Measurements from ENCODE around the gene ARID3A.
A peak's percentile ranks its signal among the peaks of the same experiment; 100 is the strongest.

Gene ARID3A

DNA sequence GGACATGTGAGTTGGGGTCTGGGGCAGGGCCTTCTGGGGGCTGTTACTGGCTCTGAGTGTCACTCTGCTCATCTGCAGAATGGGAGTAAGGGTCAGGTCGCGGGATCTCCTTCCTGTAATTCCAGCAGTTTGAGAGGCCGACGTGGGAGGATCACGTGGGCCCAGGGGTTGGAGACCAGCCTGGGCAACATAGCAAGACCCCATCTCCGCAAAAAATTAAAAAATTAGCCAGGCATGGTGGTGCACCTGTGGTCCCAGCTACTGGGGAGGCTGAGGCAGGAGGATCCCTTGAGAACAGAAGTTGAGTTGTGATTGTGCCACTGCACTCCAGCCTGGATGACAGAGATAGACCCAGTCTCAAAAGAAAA lies 4.0 kb downstream of the ARID3A start:
- no peak for TF ChIP-seq YY1 (IDR thresholded peaks at IDR 0.05; ENCODE audit: insufficient read depth, insufficient read length)
- no peak for TF ChIP-seq ZNF274 (IDR thresholded peaks at IDR 0.05; ENCODE audit: low read depth, low read length)
- no peak for TF ChIP-seq SUZ12 (IDR thresholded peaks at IDR 0.05; ENCODE audit: extremely low read depth, insufficient read depth, insufficient read length)
- H3K9me3 ChIP-seq (ENCODE audit: insufficient read depth, low read length), result no peaks in the 10 kb centered on the region
- H3K4me1 ChIP-seq (ENCODE audit: insufficient read depth, insufficient read length), result peaks cover 15% of the 10 kb centered on the region
- DNase-seq (ENCODE audit: low read depth, low spot score), result no peak
- H3K36me3 ChIP-seq (ENCODE audit: insufficient read depth, insufficient read length, low read length), result peaks cover 52% of the 10 kb centered on the region
- no peak overlapping the region for H3K4me3 ChIP-seq (ENCODE audit: insufficient read length, low read depth)
- peak overlapping the region; percentile 8 for H3K9ac ChIP-seq (ENCODE audit: insufficient read length, low read depth)
- H3K27me3 ChIP-seq (ENCODE audit: insufficient read depth, insufficient read length), result no peaks in the 10 kb centered on the region

DNA sequence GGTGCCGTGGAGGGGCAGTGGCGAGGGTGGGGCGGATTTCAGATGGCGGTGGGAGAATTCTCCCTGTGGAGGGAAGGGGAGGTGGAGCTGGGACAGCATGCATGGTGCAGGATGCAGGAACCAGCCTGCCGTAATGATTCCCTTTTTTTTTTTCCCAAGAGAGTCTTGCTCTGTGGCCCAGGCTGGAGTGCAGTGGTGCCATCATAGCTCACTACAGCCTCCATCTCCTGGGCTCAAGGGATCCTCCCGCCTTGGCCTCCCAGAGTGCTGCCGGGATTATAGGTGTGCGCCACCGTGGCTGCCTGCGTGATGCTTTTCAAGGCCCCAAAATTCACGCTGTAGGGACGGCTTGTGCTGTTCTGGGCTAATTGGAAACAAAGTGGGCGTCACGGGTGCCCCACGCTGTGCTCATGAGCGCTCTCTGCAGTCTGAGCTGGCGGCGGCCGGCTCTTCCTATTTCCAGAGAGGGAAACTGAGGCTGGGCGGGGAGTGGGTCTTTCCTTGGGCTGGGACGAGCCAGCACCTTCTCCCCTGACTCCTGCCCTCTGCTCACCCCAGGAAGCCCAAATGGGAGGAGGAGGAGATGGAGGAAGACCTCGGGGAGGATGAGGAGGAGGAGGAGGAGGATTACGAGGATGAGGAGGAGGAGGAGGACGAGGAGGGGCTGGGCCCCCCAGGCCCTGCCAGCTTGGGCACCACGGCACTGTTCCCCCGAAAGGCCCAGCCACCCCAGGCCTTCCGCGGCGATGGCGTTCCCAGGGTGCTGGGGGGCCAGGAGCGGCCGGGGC lies 6.2 kb downstream of the ARID3A start:
- Histone ChIP-seq H3K9ac (ENCODE audit: insufficient read length, low read depth) (no peak overlapping the region), H3K4me1 (ENCODE audit: insufficient read depth, insufficient read length) (peaks cover 17% of the 10 kb centered on the region), H3K9me3 (ENCODE audit: insufficient read depth, low read length) (no peaks in the 10 kb centered on the region), H3K27me3 (ENCODE audit: insufficient read depth, insufficient read length) (no peaks in the 10 kb centered on the region), H3K4me3 (ENCODE audit: insufficient read length, low read depth) (no peak overlapping the region), H3K36me3 (ENCODE audit: insufficient read depth, insufficient read length, low read length) (peaks cover 70% of the 10 kb centered on the region)
- TF ChIP-seq ZNF274 (IDR thresholded peaks at IDR 0.05; ENCODE audit: low read depth, low read length) (no peak), SUZ12 (IDR thresholded peaks at IDR 0.05; ENCODE audit: extremely low read depth, insufficient read depth, insufficient read length) (no peak), YY1 (IDR thresholded peaks at IDR 0.05; ENCODE audit: insufficient read depth, insufficient read length) (no peak)
- no peak for DNase-seq (ENCODE audit: low read depth, low spot score)

DNA sequence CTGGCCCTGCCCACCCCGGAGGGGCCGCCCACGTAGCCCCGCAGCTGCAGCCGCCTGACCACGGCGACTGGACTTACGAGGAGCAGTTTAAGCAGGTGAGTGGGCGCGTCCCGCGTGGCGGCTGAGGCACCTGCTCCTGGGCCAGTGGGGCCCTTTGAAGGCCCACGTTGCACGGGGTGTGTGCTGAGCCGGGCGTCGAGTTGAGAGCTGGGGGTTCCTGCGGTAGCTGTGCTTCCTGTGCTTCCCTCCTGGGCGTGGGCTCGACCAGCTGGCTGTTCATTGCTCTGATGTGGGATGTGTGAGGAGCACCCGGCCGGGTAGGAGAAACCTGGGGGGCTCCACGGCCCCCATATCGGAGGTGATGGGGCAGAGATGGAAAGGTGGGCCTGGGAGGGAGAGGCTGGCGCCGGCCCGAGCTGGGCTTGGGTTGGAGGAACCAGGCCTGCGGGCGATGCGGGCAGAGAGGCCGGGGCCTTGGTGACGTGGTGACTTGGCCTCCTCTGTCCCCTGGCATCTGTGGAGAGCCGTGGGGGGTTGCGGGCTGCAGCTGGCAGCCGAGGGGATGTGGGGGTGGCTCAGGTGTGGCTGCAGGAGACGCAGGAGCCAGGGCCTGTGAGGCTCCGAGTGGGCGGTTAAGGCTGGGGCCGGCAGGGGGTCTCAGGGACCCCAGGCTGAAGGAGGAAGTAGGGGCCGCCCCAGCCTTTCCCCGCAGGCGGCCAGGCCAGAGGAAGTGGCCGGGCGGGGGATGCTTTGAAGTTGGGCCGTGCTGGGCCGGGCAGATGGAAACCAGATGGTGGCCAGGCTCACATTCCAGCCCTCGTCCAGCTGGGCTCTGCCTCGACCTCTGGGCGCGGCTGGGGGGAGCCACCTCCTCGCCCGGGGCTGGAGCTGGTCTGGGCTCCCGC lies 7.1 kb downstream of the ARID3A start:
- Histone ChIP-seq H3K36me3 (ENCODE audit: insufficient read depth, insufficient read length, low read length) (peaks cover 76% of the 10 kb centered on the region), H3K4me3 (ENCODE audit: insufficient read length, low read depth) (no peak overlapping the region), H3K9me3 (ENCODE audit: insufficient read depth, low read length) (no peaks in the 10 kb centered on the region), H3K27me3 (ENCODE audit: insufficient read depth, insufficient read length) (no peaks in the 10 kb centered on the region), H3K4me1 (ENCODE audit: insufficient read depth, insufficient read length) (peaks cover 14% of the 10 kb centered on the region), H3K9ac (ENCODE audit: insufficient read length, low read depth) (peak overlapping the region; percentile 21)
- DNase-seq (ENCODE audit: low read depth, low spot score), result no peak
- TF ChIP-seq YY1 (IDR thresholded peaks at IDR 0.05; ENCODE audit: insufficient read depth, insufficient read length), result no peak

- TF ChIP-seq ZNF274 (IDR thresholded peaks at IDR 0.05; ENCODE audit: low read depth, low read length) (no peak), YY1 (IDR thresholded peaks at IDR 0.05; ENCODE audit: insufficient read depth, insufficient read length) (no peak), SUZ12 (IDR thresholded peaks at IDR 0.05; ENCODE audit: extremely low read depth, insufficient read depth, insufficient read length) (no peak)
- peaks cover 76% of the 10 kb centered on the region for H3K36me3 ChIP-seq (ENCODE audit: insufficient read depth, insufficient read length, low read length)
- peaks cover 12% of the 10 kb centered on the region for H3K4me1 ChIP-seq (ENCODE audit: insufficient read depth, insufficient read length)
- H3K9ac ChIP-seq (ENCODE audit: insufficient read length, low read depth), result peak overlapping the region; percentile 8
- H3K9me3 ChIP-seq (ENCODE audit: insufficient read depth, low read length), result no peaks in the 10 kb centered on the region
- H3K4me3 ChIP-seq (ENCODE audit: insufficient read length, low read depth), result no peak overlapping the region
- no peak for DNase-seq (ENCODE audit: low read depth, low spot score)
- no peaks in the 10 kb centered on the region for H3K27me3 ChIP-seq (ENCODE audit: insufficient read depth, insufficient read length)
Observed at GRCh38 chr19:933553-933882, 7.7 kb downstream of the ARID3A start.

GRCh38 chr19:934197-934840 lies 8.5 kb downstream of the ARID3A start:
- peaks cover 74% of the 10 kb centered on the region for H3K36me3 ChIP-seq (ENCODE audit: insufficient read depth, insufficient read length, low read length)
- peaks cover 8% of the 10 kb centered on the region for H3K4me1 ChIP-seq (ENCODE audit: insufficient read depth, insufficient read length)
- H3K9ac ChIP-seq (ENCODE audit: insufficient read length, low read depth), result no peak overlapping the region

GRCh38 chr19:934865-935479 lies 9.1 kb downstream of the ARID3A start:
- H3K27me3 ChIP-seq (ENCODE audit: insufficient read depth, insufficient read length), result no peaks in the 10 kb centered on the region
- H3K4me3 ChIP-seq (ENCODE audit: insufficient read length, low read depth), result no peak overlapping the region
- no peak overlapping the region for H3K9ac ChIP-seq (ENCODE audit: insufficient read length, low read depth)
- H3K4me1 ChIP-seq (ENCODE audit: insufficient read depth, insufficient read length), result peaks cover 8% of the 10 kb centered on the region
- TF ChIP-seq SUZ12 (IDR thresholded peaks at IDR 0.05; ENCODE audit: extremely low read depth, insufficient read depth, insufficient read length) (no peak), ZNF274 (IDR thresholded peaks at IDR 0.05; ENCODE audit: low read depth, low read length) (no peak), YY1 (IDR thresholded peaks at IDR 0.05; ENCODE audit: insufficient read depth, insufficient read length) (no peak)
- no peak for DNase-seq (ENCODE audit: low read depth, low spot score)
- H3K36me3 ChIP-seq (ENCODE audit: insufficient read depth, insufficient read length, low read length), result peaks cover 76% of the 10 kb centered on the region
- H3K9me3 ChIP-seq (ENCODE audit: insufficient read depth, low read length), result no peaks in the 10 kb centered on the region

More at GRCh38 chr19:934197-934840, 8.5 kb downstream of the ARID3A start:
- no peak for DNase-seq (ENCODE audit: low read depth, low spot score)
- Histone ChIP-seq H3K9me3 (ENCODE audit: insufficient read depth, low read length) (no peaks in the 10 kb centered on the region), H3K4me3 (ENCODE audit: insufficient read length, low read depth) (no peak overlapping the region), H3K27me3 (ENCODE audit: insufficient read depth, insufficient read length) (no peaks in the 10 kb centered on the region)
- no peak for TF ChIP-seq ZNF274 (IDR thresholded peaks at IDR 0.05; ENCODE audit: low read depth, low read length)
- no peak for TF ChIP-seq YY1 (IDR thresholded peaks at IDR 0.05; ENCODE audit: insufficient read depth, insufficient read length)
- TF ChIP-seq SUZ12 (IDR thresholded peaks at IDR 0.05; ENCODE audit: extremely low read depth, insufficient read depth, insufficient read length), result no peak
